GM18526 (cell line): ENCODE results near the gene CPSF2.

Source experiments
- POLR2A ChIP-seq: IDR thresholded peaks from 3 replicates; pipeline ENCODE4 v1.6.1; 2011; ENCODE audit not compliant: insufficient read length; ENCODE audit errors: extremely low read depth

The CPSF2 gene

DNA sequence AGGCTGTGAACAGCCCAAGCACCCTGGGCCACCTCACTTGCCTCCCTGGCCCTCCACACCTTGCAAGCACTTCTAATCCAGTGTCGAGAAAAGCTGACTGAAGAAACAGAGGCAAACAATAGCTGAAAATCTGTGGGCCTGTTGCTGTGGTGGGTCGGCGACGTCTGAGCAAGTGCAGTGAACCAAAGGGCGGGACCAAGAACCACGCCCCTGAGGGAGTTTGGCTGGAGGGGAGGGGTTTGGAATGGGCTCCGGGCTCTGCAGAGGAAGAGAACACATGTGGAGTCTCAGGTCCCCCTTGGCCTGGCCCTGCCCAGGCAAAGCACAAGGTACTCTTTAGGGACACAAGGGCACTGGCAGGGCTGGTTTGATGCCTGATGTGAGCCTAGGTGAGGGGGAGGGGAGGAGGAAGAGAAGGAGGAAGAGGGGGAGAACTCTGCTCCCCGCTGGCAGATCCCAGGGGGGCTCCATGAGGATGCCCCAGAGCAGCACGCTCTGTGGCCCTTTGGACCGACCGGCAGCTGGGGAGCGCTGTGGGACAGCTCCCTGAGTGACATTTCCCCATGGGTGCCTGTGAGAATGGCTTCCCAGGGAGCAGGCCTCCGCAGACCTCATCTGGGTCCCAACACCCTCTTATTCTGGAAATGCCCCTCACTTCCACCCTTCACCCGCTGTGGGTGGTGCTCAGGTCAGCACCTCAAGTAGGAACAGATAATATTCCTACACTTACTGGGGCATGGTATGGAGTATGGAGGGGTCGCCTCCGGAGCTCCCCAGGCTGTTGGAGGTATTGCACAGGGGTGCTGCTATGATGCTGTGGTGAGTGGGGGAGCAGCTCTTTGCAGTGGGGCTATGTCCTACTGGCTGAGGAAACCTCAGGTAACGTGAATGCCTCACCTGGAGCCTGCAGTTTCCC, 85.5 kb downstream of the CPSF2 start:
- no peak for TF ChIP-seq POLR2A

DNA sequence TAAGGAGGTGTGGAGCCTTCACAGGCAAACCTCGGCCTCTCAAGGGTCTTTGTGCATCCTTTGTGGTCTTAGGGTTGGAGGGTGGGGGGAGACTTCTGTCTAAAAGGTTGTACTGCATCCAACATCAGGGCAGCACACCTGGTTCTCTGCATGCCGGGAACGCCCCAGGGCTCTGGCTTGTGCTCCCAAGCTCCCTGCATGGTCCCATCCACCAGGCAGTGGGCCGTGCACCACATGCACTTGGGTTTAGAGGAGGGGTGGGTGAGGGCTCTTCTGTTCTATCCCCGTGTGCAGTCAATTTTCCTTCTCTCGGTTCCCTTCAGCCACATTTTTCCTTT, 86.1 kb downstream of the CPSF2 start:
- no peak for TF ChIP-seq POLR2A

DNA sequence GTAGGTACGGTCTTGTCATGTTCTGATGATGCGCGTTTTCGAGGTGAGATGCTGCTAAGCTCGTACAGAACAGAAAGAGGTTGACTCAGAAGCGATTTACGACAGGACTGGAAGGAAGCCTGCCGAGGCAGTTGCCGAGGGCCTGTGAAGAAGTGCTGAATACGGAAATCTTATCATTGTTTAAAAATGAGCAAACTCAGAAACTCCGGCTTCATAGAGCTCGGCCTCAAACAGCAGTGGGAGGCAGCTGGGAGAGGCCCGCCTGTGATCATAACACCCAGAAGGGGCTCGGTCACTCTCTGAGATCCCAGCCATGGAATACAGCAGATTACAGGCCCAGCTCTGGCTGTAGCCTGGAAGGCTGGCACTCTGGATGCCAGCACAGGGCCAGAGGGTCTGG, 87.4 kb downstream of the CPSF2 start:
- TF ChIP-seq POLR2A: no peak

DNA sequence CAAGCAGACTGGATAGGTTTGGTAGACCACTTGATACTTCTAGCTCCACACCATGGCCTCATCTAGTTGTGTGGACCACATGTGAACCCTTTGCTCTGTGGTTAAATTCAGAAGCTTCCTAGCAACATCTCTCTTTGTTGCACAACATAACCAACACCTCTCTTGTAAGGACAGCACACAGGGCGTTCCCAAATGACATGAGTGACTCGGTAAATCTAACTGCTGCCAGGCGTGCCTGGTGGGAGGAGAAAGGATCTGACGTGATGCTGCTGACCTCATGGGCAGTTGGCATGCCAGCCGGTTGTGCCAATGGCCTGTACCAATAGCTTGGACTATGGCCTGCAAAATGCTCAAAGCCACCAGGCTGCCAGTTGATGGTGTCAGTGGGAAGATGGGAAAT, 93.8 kb downstream of the CPSF2 start:
- TF ChIP-seq POLR2A: no peak

GRCh38 chr14:92217936-92218335, 96.2 kb downstream of the CPSF2 start:
- no peak for TF ChIP-seq POLR2A
